Middle frontal gyrus (tissue), 1 donor: ENCODE results near the gene ASB9.
"Not testable (repeated sequence)": the region's sequence is repeated elsewhere in the genome, so short reads cannot be mapped to it uniquely, and the experiment has no call there.

ENCODE experiments used
- DNase-seq: peaks from one replicate; pipeline ENCODE4 v3.0.0-alpha.2; 2015; ENCODE audit warnings: low spot score; ENCODE audit errors: extremely low spot score

The ASB9 gene

GRCh38 chrX:15269618-15270521 is at the start of gene ASB9:
Gene ASB9, minus strand, starts transcription at chrX:15270083. Its CDS starts 209 bp downstream, at chrX:15269874.
- DNase-seq, result no peak

GRCh38 chrX:15319075-15319474 is 49.2 kb upstream of the ASB9 start:
- DNase-seq, result peak; percentile 11

GRCh38 chrX:15315509-15315908 is 45.6 kb upstream of the ASB9 start, which contains the start of gene ASB11:
Gene ASB11, minus strand, starts transcription at chrX:15315640. Its CDS starts 35 bp downstream, at chrX:15315605.
- no peak for DNase-seq

- no peak for DNase-seq
These were observed 44.6 kb upstream of the ASB9 start for GRCh38 chrX:15314472-15314871.

- DNase-seq, result no peak
These were observed 41.2 kb upstream of the ASB9 start for GRCh38 chrX:15311119-15311518.

- no peak for DNase-seq
These were observed 40.2 kb upstream of the ASB9 start for GRCh38 chrX:15310117-15310516.

GRCh38 chrX:15305899-15306298 is 36.0 kb upstream of the ASB9 start:
- not testable (repeated sequence) for DNase-seq

- no peak for DNase-seq
These were observed 32.0 kb upstream of the ASB9 start for GRCh38 chrX:15301924-15302323.

- DNase-seq, result no peak
These were observed 30.3 kb upstream of the ASB9 start for GRCh38 chrX:15299941-15300851.

GRCh38 chrX:15298780-15299179 is 28.9 kb upstream of the ASB9 start:
- no peak for DNase-seq

GRCh38 chrX:15298201-15298600 is 28.3 kb upstream of the ASB9 start:
- DNase-seq, result no peak

GRCh38 chrX:15293451-15293850 is 23.6 kb upstream of the ASB9 start:
- no peak for DNase-seq

- DNase-seq, result no peak
These were observed 23.0 kb upstream of the ASB9 start for GRCh38 chrX:15292861-15293260.

GRCh38 chrX:15277604-15278003 is 7.7 kb upstream of the ASB9 start:
- DNase-seq, result no peak

- no peak for DNase-seq
These were observed 5.1 kb upstream of the ASB9 start for GRCh38 chrX:15274946-15275345.

GRCh38 chrX:15273275-15273674 is 3.4 kb upstream of the ASB9 start:
- DNase-seq, result not testable (repeated sequence)

- DNase-seq, result no peak
These were observed 1.9 kb upstream of the ASB9 start for GRCh38 chrX:15271757-15272156.

- no peak for DNase-seq
These were observed 763 bp downstream of the ASB9 start for GRCh38 chrX:15269120-15269519.

GRCh38 chrX:15254852-15255251 is 15.0 kb downstream of the ASB9 start:
- no peak for DNase-seq

GRCh38 chrX:15245896-15246295 is 24.0 kb downstream of the ASB9 start:
- no peak for DNase-seq

GRCh38 chrX:15244421-15244820 is 25.5 kb downstream of the ASB9 start:
- DNase-seq, result no peak
